Body of pancreas (tissue), 4 donors: ENCODE results near the gene MED16.

Experiments used
- CTCF ChIP-seq, 7 experiments: fragments of 450-650 bp in 4 of 7; fragments of 200-600 bp in 3 of 7; sonication (generic) in 3 of 7; IDR thresholded peaks; one replicate each; pipeline ENCODE4 v1.5.1; 2016 to 2019; ENCODE audit warnings: antibody characterized with exemption in 7 of 7
- POLR2A ChIP-seq, 3 donors: fragments of 450-650 bp; IDR thresholded peaks; one replicate each; pipeline ENCODE4 v1.6.1; 2016; ENCODE audit warnings: antibody characterized with exemption in 3 of 3, mild to moderate bottlenecking in 2 of 3

GRCh38 chr19:853014-853585 is 39.9 kb downstream of the MED16 start:
- TF ChIP-seq CTCF (IDR thresholded peaks at IDR 0.05) (no peak), POLR2A (IDR thresholded peaks at IDR 0.05) (no peak)
